OCI-LY7 (cell line): ENCODE measurements around the gene CATSPERE.

Experiments
- EZH2phosphoT487 ChIP-seq: fragments of 200-600 bp; sonication (generic); IDR thresholded peaks from 2 replicates; pipeline ENCODE4 v1.6.1; 2018; ENCODE audit warnings: low read depth, borderline replicate concordance, mild to moderate bottlenecking, mixed run types, antibody characterized with exemption, low read length, moderate library complexity, mixed read lengths
- TF ChIP-seq, protein P1 (sequence below): fragments of 200-600 bp; sonication (generic); conservative IDR thresholded peaks from 2 replicates; pipeline ENCODE4 v1.5.1; 2014; ENCODE audit warnings: mild to moderate bottlenecking, antibody characterized with exemption, low read length, moderate library complexity, mixed read lengths

DNA sequence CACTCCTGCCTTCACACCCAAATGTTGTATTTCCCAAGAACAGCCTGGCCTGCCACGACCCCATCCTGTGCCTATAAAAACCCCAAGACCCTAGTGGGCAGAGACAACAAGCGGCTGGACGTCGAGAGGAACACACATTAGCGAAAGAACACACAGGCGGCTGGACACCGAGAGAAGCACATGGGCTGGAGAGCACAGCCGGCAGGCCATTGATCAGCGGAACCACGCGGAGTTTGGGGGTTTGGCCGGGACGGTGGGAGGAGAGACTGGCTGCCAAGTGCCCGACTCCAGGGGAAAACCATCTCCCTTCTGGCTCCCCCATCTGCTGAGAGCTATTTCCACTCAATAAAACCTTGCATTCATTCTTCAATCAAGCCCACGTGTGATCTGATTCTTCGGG, 181.5 kb downstream of the CATSPERE start:
- TF ChIP-seq, protein P1, sequence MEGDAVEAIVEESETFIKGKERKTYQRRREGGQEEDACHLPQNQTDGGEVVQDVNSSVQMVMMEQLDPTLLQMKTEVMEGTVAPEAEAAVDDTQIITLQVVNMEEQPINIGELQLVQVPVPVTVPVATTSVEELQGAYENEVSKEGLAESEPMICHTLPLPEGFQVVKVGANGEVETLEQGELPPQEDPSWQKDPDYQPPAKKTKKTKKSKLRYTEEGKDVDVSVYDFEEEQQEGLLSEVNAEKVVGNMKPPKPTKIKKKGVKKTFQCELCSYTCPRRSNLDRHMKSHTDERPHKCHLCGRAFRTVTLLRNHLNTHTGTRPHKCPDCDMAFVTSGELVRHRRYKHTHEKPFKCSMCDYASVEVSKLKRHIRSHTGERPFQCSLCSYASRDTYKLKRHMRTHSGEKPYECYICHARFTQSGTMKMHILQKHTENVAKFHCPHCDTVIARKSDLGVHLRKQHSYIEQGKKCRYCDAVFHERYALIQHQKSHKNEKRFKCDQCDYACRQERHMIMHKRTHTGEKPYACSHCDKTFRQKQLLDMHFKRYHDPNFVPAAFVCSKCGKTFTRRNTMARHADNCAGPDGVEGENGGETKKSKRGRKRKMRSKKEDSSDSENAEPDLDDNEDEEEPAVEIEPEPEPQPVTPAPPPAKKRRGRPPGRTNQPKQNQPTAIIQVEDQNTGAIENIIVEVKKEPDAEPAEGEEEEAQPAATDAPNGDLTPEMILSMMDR = no peak
- TF ChIP-seq EZH2phosphoT487 = no peak
